Neural cell (in vitro differentiated cells): Measurements from ENCODE around the gene HNRNPK. TPM values are rescaled to one million over a fixed set of nuclear protein-coding genes. Genes with fewer than 3 reads are reported as not detected.

Source experiments
- H2AFZ ChIP-seq: fragments of 200-600, 300-800 bp; sonication (generic), shearing (Covaris generic); 2 replicates; pipeline ENCODE4 v1.6.0; 2014; ENCODE audit warnings: low read depth, mild to moderate bottlenecking, antibody characterized with exemption, low read length, moderate library complexity
- H3F3A ChIP-seq: fragments of 200-600 bp; shearing (Covaris generic); 2 replicates; pipeline ENCODE4 v1.6.1; 2016; ENCODE audit warnings: mild to moderate bottlenecking, moderate library complexity, mixed read lengths, antibody characterized with exemption, low read length; ENCODE audit not compliant: insufficient read depth, poor library complexity, severe bottlenecking
- H3K27ac ChIP-seq: fragments of 200-600, 300-800 bp; sonication (generic), shearing (Covaris generic); 2 replicates; pipeline ENCODE4 v1.5.1; 2014; ENCODE audit warnings: mild to moderate bottlenecking, low read length, moderate library complexity
- H3K27me3 ChIP-seq: fragments of 300-800, 200-600 bp; sonication (generic), shearing (Covaris generic); 2 replicates; pipeline ENCODE4 v1.6.0; 2014; ENCODE audit warnings: mild to moderate bottlenecking, low read depth, low read length, moderate library complexity; ENCODE audit not compliant: insufficient read depth
- H3K36me3 ChIP-seq: fragments of 300-800, 200-600 bp; sonication (generic), shearing (Covaris generic); 2 replicates; pipeline ENCODE4 v1.5.1; 2014; ENCODE audit warnings: mild to moderate bottlenecking, antibody characterized with exemption, low read length, moderate library complexity; ENCODE audit not compliant: insufficient read depth
- H3K4me2 ChIP-seq: fragments of 300-800, 200-600 bp; sonication (generic), shearing (Covaris generic); 2 replicates; pipeline ENCODE4 v1.6.0; 2014; ENCODE audit warnings: mild to moderate bottlenecking, low read length
- H3K4me3 ChIP-seq: fragments of 300-800, 200-600 bp; sonication (generic), shearing (Covaris generic); 2 replicates; pipeline ENCODE4 v1.5.1; 2014; ENCODE audit warnings: mild to moderate bottlenecking, low read length, moderate library complexity
- H3K79me2 ChIP-seq: fragments of 200-600 bp; shearing (Covaris generic); replicated peaks from 2 replicates; pipeline ENCODE4 v1.6.0; 2014; ENCODE audit warnings: mild to moderate bottlenecking, low read length, moderate library complexity; ENCODE audit not compliant: insufficient read depth
- H3K9ac ChIP-seq: fragments of 300-800, 200-600 bp; sonication (generic), shearing (Covaris generic); 2 replicates; pipeline ENCODE4 v1.6.1; 2016; ENCODE audit warnings: mild to moderate bottlenecking, low read length, mixed read lengths
- H3K9me2 ChIP-seq: fragments of 200-600 bp; shearing (Covaris generic); 2 replicates; pipeline ENCODE4 v1.6.1; 2016; ENCODE audit warnings: mild to moderate bottlenecking, low read length, mixed read lengths; ENCODE audit not compliant: insufficient read depth
- H3K9me3 ChIP-seq: fragments of 200-600, 300-800 bp; sonication (generic), shearing (Covaris generic); 2 replicates; pipeline ENCODE4 v1.6.1; 2016; ENCODE audit warnings: mild to moderate bottlenecking, mixed run types, low read length, moderate library complexity, mixed read lengths
- H4K20me1 ChIP-seq: fragments of 200-600 bp; shearing (Covaris generic); 2 replicates; pipeline ENCODE4 v1.6.1; 2016; ENCODE audit warnings: mild to moderate bottlenecking, mixed run types; ENCODE audit not compliant: insufficient read depth
- CTCF ChIP-seq: fragments of 450-650 bp; IDR thresholded peaks from 2 replicates; pipeline ENCODE4 v1.5.1; 2014; ENCODE audit warnings: antibody characterized with exemption, mild to moderate bottlenecking, moderate library complexity; ENCODE audit not compliant: poor library complexity, severe bottlenecking
- EP300 ChIP-seq: fragments of 450-650 bp; conservative IDR thresholded peaks from 2 replicates; pipeline ENCODE4 v1.6.1; 2014; ENCODE audit warnings: antibody characterized with exemption, mild to moderate bottlenecking, moderate library complexity; ENCODE audit not compliant: poor library complexity, severe bottlenecking
- EZH2 ChIP-seq: fragments of 200-600, 300-800 bp; shearing (Covaris generic), sonication (generic); IDR thresholded peaks from 2 replicates; pipeline ENCODE4 v1.6.1; 2014; ENCODE audit warnings: antibody characterized with exemption, low read length, borderline replicate concordance, mild to moderate bottlenecking; ENCODE audit not compliant: insufficient read depth, poor library complexity, severe bottlenecking
- MXI1 ChIP-seq: fragments of 450-650 bp; conservative IDR thresholded peaks from 2 replicates; pipeline ENCODE4 v1.6.1; 2014; ENCODE audit warnings: antibody characterized with exemption, mild to moderate bottlenecking; ENCODE audit not compliant: poor library complexity, severe bottlenecking
- POLR2AphosphoS5 ChIP-seq: IDR thresholded peaks from 2 replicates; pipeline ENCODE4 v1.6.1; 2012
- RAD21 ChIP-seq: fragments of 450-650 bp; conservative IDR thresholded peaks from 2 replicates; pipeline ENCODE4 v1.6.1; 2014; ENCODE audit warnings: antibody characterized with exemption, mild to moderate bottlenecking, moderate library complexity
- SMC3 ChIP-seq: fragments of 450-650 bp; conservative IDR thresholded peaks from 2 replicates; pipeline ENCODE4 v1.6.1; 2014; ENCODE audit warnings: antibody characterized with exemption, mild to moderate bottlenecking, moderate library complexity; ENCODE audit not compliant: poor library complexity
- TAF1 ChIP-seq: IDR thresholded peaks from 2 replicates; pipeline ENCODE4 v1.6.1; 2012; ENCODE audit warnings: low read depth
- polyA plus RNA-seq: library from polyadenylated mRNA; depleted of rRNA; stranded (reverse); fragments of >200 nt; gene quantifications from 2 replicates; pipeline ENCODE4 v1.2.3, GENCODE V29; 2014
- TF ChIP-seq, protein P1 (sequence below): IDR thresholded peaks from 2 replicates; pipeline ENCODE4 v1.6.1; 2012; ENCODE audit warnings: borderline replicate concordance

Gene HNRNPK
- polyA plus RNA-seq, 1 donor from 2014 or later: 1,061 TPM

- no peak for TF ChIP-seq POLR2AphosphoS5
- no peak for TF ChIP-seq SMC3
- no peak for TF ChIP-seq CTCF
- no peak for TF ChIP-seq RAD21
- no peak for TF ChIP-seq MXI1
- Histone ChIP-seq H3K9ac (no peak overlapping the region), H3K9me3 (no peaks in the 10 kb centered on the region), H3K36me3 (no peaks in the 10 kb centered on the region), H3K27ac (no peak overlapping the region), H3K4me2 (no peak overlapping the region), H4K20me1 (no peaks in the 10 kb centered on the region), H3K4me3 (no peak overlapping the region), H3K9me2 (no peaks in the 10 kb centered on the region), H3K27me3 (no peaks in the 10 kb centered on the region), H3K79me2 (peaks cover 14% of the 10 kb centered on the region), H3F3A (no peaks in the 10 kb centered on the region), H2AFZ (no peak overlapping the region)
Measured at GRCh38 chr9:84000186-84000585, 20.2 kb upstream of the HNRNPK start.

DNA sequence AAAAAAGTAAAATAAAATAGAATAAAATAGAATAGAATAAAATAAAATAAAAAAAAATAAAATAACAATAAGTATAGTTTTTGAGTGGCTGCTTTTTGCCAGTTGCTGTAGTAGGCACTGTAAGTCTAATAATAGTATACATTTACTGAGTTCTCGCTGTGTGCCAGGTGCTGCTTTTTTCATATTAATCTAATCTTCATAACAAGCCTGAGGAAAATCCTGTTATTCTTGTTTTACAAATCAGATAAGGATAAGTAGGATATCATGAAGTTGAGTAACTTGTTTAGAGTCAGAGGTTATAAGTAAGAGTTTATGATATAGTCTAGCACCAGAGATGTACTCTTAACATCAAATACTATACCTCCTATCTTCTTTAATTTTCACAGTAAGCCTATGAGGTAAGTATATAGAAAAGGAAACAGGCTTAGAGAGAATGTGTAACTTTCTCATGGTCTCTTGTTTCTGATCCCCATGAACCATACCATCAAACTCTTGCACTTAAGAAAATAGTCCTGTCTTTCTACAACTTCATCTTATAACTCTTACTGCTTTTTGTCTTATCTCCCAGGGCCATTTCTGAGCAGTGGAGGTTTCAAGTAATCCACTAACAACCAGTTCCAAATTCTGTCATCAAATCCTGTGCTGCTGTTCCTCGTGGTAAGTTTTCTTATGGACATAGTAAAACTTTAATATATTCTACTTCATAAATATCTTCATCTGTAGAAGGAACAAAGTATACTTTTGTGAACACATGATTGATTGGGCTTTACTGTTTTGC lies 19.3 kb upstream of the HNRNPK start:
- Histone ChIP-seq H3K9me2 (no peaks in the 10 kb centered on the region), H3K36me3 (no peaks in the 10 kb centered on the region), H3K9ac (no peak overlapping the region), H3K4me3 (no peak overlapping the region), H3F3A (no peaks in the 10 kb centered on the region), H3K79me2 (peaks cover 14% of the 10 kb centered on the region), H2AFZ (no peak overlapping the region), H3K9me3 (no peaks in the 10 kb centered on the region), H3K27me3 (no peaks in the 10 kb centered on the region), H4K20me1 (no peaks in the 10 kb centered on the region), H3K27ac (no peak overlapping the region), H3K4me2 (no peak overlapping the region)
- TF ChIP-seq TAF1 (no peak), EZH2 (no peak), EP300 (no peak), MXI1 (no peak), SMC3 (no peak), RAD21 (no peak), CTCF (no peak)
- TF ChIP-seq, protein P1, sequence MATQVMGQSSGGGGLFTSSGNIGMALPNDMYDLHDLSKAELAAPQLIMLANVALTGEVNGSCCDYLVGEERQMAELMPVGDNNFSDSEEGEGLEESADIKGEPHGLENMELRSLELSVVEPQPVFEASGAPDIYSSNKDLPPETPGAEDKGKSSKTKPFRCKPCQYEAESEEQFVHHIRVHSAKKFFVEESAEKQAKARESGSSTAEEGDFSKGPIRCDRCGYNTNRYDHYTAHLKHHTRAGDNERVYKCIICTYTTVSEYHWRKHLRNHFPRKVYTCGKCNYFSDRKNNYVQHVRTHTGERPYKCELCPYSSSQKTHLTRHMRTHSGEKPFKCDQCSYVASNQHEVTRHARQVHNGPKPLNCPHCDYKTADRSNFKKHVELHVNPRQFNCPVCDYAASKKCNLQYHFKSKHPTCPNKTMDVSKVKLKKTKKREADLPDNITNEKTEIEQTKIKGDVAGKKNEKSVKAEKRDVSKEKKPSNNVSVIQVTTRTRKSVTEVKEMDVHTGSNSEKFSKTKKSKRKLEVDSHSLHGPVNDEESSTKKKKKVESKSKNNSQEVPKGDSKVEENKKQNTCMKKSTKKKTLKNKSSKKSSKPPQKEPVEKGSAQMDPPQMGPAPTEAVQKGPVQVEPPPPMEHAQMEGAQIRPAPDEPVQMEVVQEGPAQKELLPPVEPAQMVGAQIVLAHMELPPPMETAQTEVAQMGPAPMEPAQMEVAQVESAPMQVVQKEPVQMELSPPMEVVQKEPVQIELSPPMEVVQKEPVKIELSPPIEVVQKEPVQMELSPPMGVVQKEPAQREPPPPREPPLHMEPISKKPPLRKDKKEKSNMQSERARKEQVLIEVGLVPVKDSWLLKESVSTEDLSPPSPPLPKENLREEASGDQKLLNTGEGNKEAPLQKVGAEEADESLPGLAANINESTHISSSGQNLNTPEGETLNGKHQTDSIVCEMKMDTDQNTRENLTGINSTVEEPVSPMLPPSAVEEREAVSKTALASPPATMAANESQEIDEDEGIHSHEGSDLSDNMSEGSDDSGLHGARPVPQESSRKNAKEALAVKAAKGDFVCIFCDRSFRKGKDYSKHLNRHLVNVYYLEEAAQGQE: no peak
